Adrenal gland (tissue), 12 donors: ENCODE measurements around the gene NFKBIA. TPM values are rescaled to one million over a fixed set of nuclear protein-coding genes. Genes with fewer than 3 reads are reported as not detected.

Experiments
- DNase-seq, 7 donors: peaks; one replicate each; pipeline ENCODE4 v3.0.0-alpha.2; 2019 to 2020
- H3K27ac ChIP-seq, 5 donors: fragments of 200-600 bp; sonication (generic) in 4 of 5; 1 replicate in 3 of 5; 2 replicates in 2 of 5; pipeline versions ENCODE4 v1.5.1 to v1.8.0; 2016 to 2020; ENCODE audit warnings: mild to moderate bottlenecking in 1 of 5
- H3K27me3 ChIP-seq: fragments of 200-600 bp; 2 replicates; pipeline ENCODE4 v1.8.0; 2021
- H3K36me3 ChIP-seq, 2 donors: fragments of 200-600 bp; replicated peaks in 1 of 2; 1 replicate in 1 of 2; 2 replicates in 1 of 2; pipeline versions ENCODE4 v1.5.1 to v1.8.0; 2018 to 2022
- H3K4me1 ChIP-seq, 2 donors: fragments of 200-600 bp; replicated peaks in 1 of 2; 1 replicate in 1 of 2; 2 replicates in 1 of 2; pipeline versions ENCODE4 v1.5.1 to v1.8.0; 2018 to 2021
- H3K4me3 ChIP-seq, 4 donors: fragments of 200-600 bp; sonication (generic) in 3 of 4; one replicate each; pipeline ENCODE4 v1.5.1; 2016 to 2018
- H3K9me3 ChIP-seq, 3 donors: fragments of 200-600 bp; sonication (generic) in 1 of 3; replicated peaks in 1 of 3; 1 replicate in 2 of 3; 2 replicates in 1 of 3; pipeline versions ENCODE4 v1.5.1 to v1.8.0; 2016 to 2021
- POLR2A ChIP-seq, 2 donors: fragments of 450-650 bp; IDR thresholded peaks; one replicate each; pipeline ENCODE4 v1.6.1; 2017; ENCODE audit warnings: antibody characterized with exemption in 2 of 2, mild to moderate bottlenecking in 2 of 2, moderate library complexity in 1 of 2
- WGBS, 4 donors: extraction: QIAGEN DNeasy Blood & Tissue Kit in 2 of 4; methylation state at CpG; one replicate each; pipeline versions ENCODE4 v1.1.5 to v1.1.7; 2013 to 2017; 5-methylcytosine and 5-hydroxymethylcytosine counted together
- intact Hi-C, 2 donors: fragments of 100-400 bp; cut with DNase I; formaldehyde crosslinking; loops; one replicate each; pipeline versions ENCODE4 v1.14.1 to v1.15.0; 2022 to 2023
- polyA plus RNA-seq, 3 donors: library from polyadenylated mRNA; stranded (reverse); fragments of 200-250 nt in 2 of 3; fragments of 350-450 nt in 1 of 3; fragmentation: Illumina TruSeq in 1 of 3; extraction: RNeasy Lipid Tissue Mini Kit (QIAGEN cat#74804) in 1 of 3; gene quantifications; one replicate each; pipeline ENCODE4 v1.2.3, GENCODE V29; 2013 to 2014
- total RNA-seq, 9 donors: library from RNA; depleted of rRNA in 4 of 9; stranded (reverse); fragments of >200 nt in 4 of 9; fragments of 120-200 nt in 1 of 9; fragmentation: NEBNext Ultra II Directional in 1 of 9; extraction: Animal tissue kit (Norgen Biotek cat#: 25700) in 1 of 9; gene quantifications; one replicate each; pipeline versions ENCODE4 v1.1.0 to v1.2.4, GENCODE V29; 2013 to 2023
- TF ChIP-seq, protein P1 (sequence below), 6 experiments: fragments of 450-650 bp in 4 of 6; fragments of 200-600 bp in 2 of 6; sonication (generic) in 1 of 6; IDR thresholded peaks; 1 replicate in 5 of 6; 2 replicates in 1 of 6; pipeline versions ENCODE4 v1.5.1 to v1.8.0; 2016 to 2021; ENCODE audit warnings: antibody characterized with exemption in 6 of 6, mild to moderate bottlenecking in 2 of 6, moderate library complexity in 1 of 6
- donor health status: healthy with polysubstance abuse.
- donor health status: Bipolar disorder and iron deficiency.
- donor health status: DM: yes; HTN: yes; CAD: no.
- donor health status: DM: no; HTN: no; CAD: no.
- donor health status: DM: no; HTN: no; CAD: no.
- donor health status: DM: yes; HTN: yes; CAD: no.

The NFKBIA gene
- total and polyA plus RNA-seq, 12 donors: 100 to 677 (median 218) TPM

DNA sequence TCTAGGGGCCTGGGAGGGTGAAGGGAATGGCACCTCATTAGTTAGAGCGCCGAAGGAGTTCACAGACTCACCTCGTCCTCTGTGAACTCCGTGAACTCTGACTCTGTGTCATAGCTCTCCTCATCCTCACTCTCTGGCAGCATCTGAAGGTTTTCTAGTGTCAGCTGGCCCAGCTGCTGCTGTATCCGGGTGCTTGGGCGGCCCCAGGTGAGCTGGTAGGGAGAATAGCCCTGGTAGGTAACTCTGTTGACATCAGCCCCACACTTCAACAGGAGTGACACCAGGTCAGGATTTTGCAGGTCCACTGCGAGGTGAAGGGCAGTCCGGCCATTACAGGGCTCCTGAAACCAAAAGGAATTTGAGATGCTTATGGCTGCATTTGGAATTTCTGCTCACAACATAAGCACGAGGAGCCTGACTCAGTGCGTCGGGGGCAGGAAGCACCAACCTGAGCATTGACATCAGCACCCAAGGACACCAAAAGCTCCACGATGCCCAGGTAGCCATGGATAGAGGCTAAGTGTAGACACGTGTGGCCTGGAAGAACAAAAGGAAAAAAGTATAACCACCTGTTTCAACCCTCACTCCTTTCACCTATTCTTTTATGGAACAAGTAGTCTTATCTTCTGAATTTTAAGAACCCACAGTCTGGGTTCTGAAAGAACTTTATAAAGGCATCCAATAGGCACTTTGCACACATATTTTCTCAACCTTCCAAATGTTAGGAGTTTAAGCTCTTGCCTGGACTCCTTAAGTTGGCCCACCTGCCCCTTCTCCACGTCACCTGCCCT is 2.0 kb downstream of the NFKBIA start:
- Histone ChIP-seq H3K4me1 (peaks cover 24 to 63% of the 10 kb centered on the region in 2 donors), H3K36me3 (peaks cover 0 to 48% of the 10 kb centered on the region in 2 donors), H3K27me3 (no peaks in the 10 kb centered on the region), H3K4me3 (peak overlapping the region; percentile 30 to 100 (median 98)), H3K27ac (peak overlapping the region; percentile 80 to 100 (median 99)), H3K9me3 (no peaks in the 10 kb centered on the region)
- peak in 5 of 7 donors; percentile 51 to 63 (median 56) for DNase-seq
- intact Hi-C loops: loop anchor here (2.0 to 10.0 kb wide), 2 partner anchors 64 to 68 kb away; no protein-coding TSS in a partner anchor
- TF ChIP-seq POLR2A (IDR thresholded peaks at IDR 0.05): peak in 1 of 2 donors; percentile 41
- TF ChIP-seq, protein P1, sequence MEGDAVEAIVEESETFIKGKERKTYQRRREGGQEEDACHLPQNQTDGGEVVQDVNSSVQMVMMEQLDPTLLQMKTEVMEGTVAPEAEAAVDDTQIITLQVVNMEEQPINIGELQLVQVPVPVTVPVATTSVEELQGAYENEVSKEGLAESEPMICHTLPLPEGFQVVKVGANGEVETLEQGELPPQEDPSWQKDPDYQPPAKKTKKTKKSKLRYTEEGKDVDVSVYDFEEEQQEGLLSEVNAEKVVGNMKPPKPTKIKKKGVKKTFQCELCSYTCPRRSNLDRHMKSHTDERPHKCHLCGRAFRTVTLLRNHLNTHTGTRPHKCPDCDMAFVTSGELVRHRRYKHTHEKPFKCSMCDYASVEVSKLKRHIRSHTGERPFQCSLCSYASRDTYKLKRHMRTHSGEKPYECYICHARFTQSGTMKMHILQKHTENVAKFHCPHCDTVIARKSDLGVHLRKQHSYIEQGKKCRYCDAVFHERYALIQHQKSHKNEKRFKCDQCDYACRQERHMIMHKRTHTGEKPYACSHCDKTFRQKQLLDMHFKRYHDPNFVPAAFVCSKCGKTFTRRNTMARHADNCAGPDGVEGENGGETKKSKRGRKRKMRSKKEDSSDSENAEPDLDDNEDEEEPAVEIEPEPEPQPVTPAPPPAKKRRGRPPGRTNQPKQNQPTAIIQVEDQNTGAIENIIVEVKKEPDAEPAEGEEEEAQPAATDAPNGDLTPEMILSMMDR (IDR thresholded peaks at IDR 0.05): no peak
- WGBS, 4 donors: 8 to 12% (median 11%) methylated on average over 13 to 14 of the region's 14 CpGs

DNA sequence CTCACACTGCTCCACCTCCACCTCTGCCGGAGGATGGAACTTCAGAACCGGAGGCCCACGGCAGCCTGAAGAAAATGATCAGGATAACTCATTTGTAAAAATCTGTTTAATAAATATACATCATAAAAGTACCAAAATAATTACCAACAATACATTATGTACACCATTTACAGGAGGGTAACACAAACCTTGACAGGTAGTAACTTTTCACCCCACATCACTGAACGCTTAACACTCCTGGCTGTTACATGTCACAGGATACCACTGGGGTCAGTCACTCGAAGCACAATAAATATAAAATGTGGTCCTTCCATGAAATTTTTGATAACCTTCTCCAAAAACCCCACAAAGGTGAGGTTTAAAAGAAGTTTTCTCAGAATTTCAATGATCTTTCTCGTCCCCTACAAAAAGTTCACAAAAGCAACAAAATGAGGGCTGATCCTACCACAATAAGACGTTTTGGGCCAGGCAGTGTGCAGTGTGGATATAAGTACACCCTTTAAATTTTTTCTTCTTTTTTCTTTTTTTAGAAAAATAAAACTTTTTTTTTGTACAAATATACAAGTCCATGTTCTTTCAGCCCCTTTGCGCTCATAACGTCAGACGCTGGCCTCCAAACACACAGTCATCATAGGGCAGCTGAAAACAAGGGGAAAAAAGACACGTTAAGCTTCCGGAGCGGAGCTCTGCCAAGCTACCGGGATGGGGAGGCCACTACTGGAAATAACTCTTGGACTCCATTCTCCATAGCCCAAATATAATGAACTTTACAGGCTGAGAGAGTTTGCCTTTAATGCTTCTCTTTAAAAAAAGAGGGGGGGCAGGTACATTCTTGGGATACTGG is 2.9 kb downstream of the NFKBIA start:
- peak in 4 of 7 donors; percentile 30 to 66 (median 54) for DNase-seq

GRCh38 chr14:35400648-35401421 is 3.7 kb downstream of the NFKBIA start:
- Histone ChIP-seq H3K36me3 (peaks cover 0 to 48% of the 10 kb centered on the region in 2 donors), H3K4me1 (peaks cover 15 to 51% of the 10 kb centered on the region in 2 donors), H3K9me3 (no peaks in the 10 kb centered on the region), H3K27me3 (no peaks in the 10 kb centered on the region), H3K4me3 (peak overlapping the region in 2 of 4 donors; percentile 99 to 100), H3K27ac (peak overlapping the region; percentile 80 to 100 (median 99))
- 33 to 45% (median 35%) methylated on average over 10 of the region's 10 CpGs for whole genome bisulfite sequencing, 4 donors
- peak; percentile 31 to 35 for TF ChIP-seq POLR2A (IDR thresholded peaks at IDR 0.05)
- TF ChIP-seq, protein P1 (IDR thresholded peaks at IDR 0.05): no peak
- intact Hi-C loops: loop anchor here in 1 of 2 donors (10.0 kb wide), 1 partner anchor 66 kb away; no protein-coding TSS in a partner anchor
- peak in 4 of 7 donors; percentile 36 to 50 (median 39) for DNase-seq

More for the DNA sequence above, 2.9 kb downstream of the NFKBIA start:
- Histone ChIP-seq H3K9me3 (no peaks in the 10 kb centered on the region), H3K27ac (peak overlapping the region; percentile 80 to 100 (median 99)), H3K4me1 (peaks cover 22 to 59% of the 10 kb centered on the region in 2 donors), H3K27me3 (no peaks in the 10 kb centered on the region), H3K36me3 (peaks cover 0 to 48% of the 10 kb centered on the region in 2 donors), H3K4me3 (peak overlapping the region in 2 of 4 donors; percentile 99 to 100)
- 12 to 17% (median 13%) methylated on average over 14 of the region's 14 CpGs for WGBS, 4 donors
- intact Hi-C loops: loop anchor here (2.0 to 10.0 kb wide), 2 partner anchors 63 to 67 kb away; no protein-coding TSS in a partner anchor
- no peak for TF ChIP-seq POLR2A (IDR thresholded peaks at IDR 0.05)
- TF ChIP-seq, protein P1 (IDR thresholded peaks at IDR 0.05): no peak
